Hindlimb muscle (tissue), 1 donor: ENCODE measurements around the gene RPS6KB1. TPM values are rescaled to one million over a fixed set of nuclear protein-coding genes. Genes with fewer than 3 reads are reported as not detected.
"Not testable (repeated sequence)": the region's sequence is repeated elsewhere in the genome, so short reads cannot be mapped to it uniquely, and the experiment has no call there.

ENCODE experiments used
- DNase-seq: peaks from one replicate; pipeline ENCODE4 v3.0.0-alpha.2; 2013
- polyA plus RNA-seq: library from polyadenylated mRNA; unstranded; fragments of 120-200 nt; gene quantifications from one replicate; pipeline ENCODE4 v1.2.1, GENCODE V29; 2013; ENCODE audit not compliant: insufficient read length

RPS6KB1 gene
- polyA plus RNA-seq, 1 donor, result 39.0 TPM

DNA sequence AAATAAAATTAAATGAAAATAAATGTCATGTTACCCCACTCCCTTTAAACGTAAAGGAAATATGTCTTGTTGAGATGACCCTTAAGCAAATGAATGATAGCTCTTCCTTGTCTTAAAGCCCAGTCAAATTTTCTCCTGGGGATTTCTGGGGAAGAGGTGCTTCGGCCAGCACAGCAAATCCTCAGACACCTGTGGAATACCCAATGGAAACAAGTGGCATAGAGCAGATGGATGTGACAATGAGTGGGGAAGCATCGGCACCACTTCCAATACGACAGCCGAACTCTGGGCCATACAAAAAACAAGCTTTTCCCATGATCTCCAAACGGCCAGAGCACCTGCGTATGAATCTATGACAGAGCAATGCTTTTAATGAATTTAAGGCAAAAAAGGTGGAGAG lies 53.5 kb downstream of the RPS6KB1 start:
- DNase-seq, result not testable (repeated sequence)

DNA sequence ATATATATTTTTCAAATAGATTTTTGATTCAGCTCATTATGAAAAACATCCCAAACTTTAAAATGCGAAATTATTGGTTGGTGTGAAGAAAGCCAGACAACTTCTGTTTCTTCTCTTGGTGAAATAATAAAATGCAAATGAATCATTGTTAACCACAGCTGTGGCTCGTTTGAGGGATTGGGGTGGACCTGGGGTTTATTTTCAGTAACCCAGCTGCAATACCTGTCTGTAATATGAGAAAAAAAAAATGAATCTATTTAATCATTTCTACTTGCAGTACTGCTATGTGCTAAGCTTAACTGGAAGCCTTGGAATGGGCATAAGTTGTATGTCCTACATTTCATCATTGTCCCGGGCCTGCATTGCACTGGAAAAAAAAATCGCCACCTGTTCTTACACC lies 54.4 kb downstream of the RPS6KB1 start:
- not testable (repeated sequence) for DNase-seq

DNA sequence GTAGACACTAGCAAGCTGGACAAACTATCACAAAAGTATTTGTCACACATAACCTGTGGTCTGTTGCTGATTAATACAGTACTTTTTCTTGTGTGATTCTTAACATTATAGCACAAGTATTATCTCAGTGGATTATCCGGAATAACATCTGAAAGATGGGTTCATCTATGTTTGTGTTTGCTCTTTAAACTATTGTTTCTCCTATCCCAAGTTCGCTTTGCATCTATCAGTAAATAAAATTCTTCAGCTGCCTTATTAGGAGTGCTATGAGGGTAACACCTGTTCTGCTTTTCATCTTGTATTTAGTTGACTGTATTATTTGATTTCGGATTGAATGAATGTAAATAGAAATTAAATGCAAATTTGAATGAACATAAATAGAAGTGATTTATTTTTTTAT lies 57.1 kb downstream of the RPS6KB1 start:
- DNase-seq, result no peak

DNA sequence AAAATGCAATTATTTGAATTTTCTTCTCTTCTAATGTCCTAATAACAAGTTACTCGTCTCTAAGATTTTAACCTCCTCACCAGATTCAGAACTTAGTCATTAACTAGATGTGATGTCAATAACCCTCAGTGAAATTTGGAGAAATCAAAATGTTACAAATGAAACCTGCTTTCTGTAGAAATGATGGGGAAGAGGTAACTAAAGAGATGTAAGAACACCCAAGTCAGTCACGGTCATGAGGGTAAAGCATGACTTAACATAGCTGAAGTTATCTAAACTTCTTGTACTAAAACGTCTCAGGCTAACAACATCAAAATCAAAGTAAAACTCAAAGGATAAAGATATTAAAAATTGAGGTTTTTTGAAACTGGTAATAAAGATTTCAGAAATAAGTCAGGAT lies 61.9 kb downstream of the RPS6KB1 start:
- no peak for DNase-seq

DNA sequence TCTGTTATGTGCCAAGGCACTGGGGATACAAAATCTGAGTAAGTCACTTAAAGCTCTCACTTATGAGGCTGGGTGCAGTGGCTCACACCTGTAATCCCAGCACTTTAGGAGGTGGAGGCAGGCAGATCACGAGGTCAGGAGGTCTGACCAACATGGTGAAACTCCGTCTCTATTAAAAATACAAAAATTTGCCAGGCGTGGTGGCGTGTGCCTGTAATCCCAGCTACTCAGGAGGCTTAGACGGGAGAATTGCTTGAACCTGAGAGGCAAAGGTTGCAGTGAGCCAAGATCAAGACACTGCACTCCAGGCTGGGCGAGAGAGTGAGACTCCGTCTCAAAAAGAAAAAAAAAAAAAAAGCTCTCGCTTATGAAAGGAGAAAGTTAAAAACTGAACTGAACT lies 66.7 kb downstream of the RPS6KB1 start:
- DNase-seq, result not testable (repeated sequence)

GRCh38 chr17:59962739-59963318 lies 69.9 kb downstream of the RPS6KB1 start:
- no peak for DNase-seq

- peak; percentile 61 for DNase-seq
Observed at GRCh38 chr17:59963738-59964481, 71.0 kb downstream of the RPS6KB1 start.

DNA sequence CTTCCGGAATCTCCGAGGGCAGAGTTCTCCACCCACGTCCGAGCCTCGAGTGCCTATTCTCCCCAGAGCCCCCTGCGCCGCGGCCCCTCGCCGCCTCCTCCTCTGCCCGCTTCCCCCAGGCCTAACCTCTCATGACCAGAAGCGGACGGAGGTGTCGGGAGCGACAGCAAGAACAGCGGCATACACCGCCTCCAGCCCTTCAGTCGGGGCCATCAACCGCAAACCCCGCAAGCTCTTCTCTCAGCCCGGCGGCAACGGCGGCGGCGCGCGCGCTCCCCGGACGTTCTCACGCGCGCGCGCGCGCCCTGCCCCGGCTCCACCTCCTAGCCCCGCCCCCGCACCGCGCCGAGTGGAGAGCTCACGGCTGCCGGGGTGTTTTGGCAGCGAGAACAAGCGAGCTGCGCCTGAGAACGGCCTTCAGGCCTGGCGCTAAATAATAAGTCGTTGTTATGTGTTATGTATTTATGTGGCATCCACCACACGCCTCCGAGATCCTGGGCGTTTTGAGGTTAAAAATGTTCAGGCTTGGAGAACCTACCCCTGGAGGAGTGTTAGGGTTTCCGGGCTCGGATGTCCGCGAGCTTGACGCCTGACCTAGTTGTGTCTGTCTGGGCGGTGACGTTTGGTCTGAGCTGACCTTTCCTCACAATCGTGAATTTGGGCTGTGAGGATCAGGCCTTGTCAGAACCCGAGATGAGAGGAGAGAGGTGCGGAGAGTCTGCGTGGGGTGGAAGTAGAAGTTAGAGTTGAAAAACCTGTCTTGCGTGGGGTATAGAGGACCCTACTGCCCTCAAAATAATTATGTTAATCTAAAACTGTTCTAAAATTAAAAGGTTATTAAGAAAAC lies 71.8 kb downstream of the RPS6KB1 start, which contains the start of gene RNFT1:
Gene RNFT1, minus strand, starts transcription at position 259 of the 847 bp plus-strand sequence. Its CDS starts 77 bp downstream, at position 182.
- DNase-seq, result peak; percentile 92

- not testable (repeated sequence) for DNase-seq
Observed at GRCh38 chr17:59971771-59972170, 78.8 kb downstream of the RPS6KB1 start.

GRCh38 chr17:59972778-59973177 lies 79.9 kb downstream of the RPS6KB1 start:
- peak; percentile 8 for DNase-seq

DNA sequence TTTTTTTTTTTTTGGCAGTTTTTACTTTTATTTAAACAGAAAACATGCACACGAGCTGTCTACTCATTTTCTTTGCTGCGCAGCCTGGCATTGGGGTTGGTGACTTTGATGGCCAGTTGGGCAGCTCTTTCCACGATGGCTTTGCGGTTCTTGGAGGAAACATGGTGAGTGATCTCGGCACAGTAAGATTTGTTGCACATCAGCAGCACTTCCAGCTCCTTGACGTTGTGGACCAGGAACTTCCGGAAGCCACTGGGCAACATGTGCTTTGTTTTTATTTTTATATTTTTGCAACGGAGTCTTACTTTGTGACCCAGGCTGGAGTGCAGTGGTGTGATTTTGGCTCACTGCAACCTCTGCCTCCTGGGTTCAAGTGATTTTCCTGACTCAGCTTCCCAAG lies 80.6 kb downstream of the RPS6KB1 start:
- not testable (repeated sequence) for DNase-seq

DNA sequence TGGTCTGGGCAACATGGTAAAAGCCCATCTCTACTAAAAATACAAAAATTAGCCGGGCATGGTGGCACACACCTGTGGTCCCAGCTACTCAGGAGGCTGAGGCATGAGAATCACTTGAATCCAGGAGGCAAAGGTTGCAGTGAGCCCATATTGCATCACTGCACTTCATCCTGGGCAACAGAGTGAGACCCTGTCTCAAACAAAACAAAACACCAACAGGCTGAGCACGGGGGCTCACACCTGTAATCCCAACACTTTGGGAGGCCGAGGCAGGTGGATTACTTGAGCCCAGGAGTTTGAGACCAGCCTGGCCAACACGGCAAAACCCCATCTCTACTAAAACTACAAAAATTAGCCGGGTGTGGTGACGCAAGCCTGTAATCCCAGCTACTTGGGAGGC lies 82.2 kb downstream of the RPS6KB1 start:
- not testable (repeated sequence) for DNase-seq

- DNase-seq, result not testable (repeated sequence)
Observed at GRCh38 chr17:59996608-59997007, 103.7 kb downstream of the RPS6KB1 start.

Other genes with a start within 250 kb of the RPS6KB1 start
- gene PTRH2, start 185.7 kb upstream of the RPS6KB1 start, polyA plus RNA-seq, result 15.0 TPM
- 53.8 TPM for gene VMP1, start 185.5 kb upstream of the RPS6KB1 start, polyA plus RNA-seq
- 8.9 TPM for gene TUBD1, start 178 bp upstream of the RPS6KB1 start, polyA plus RNA-seq
- 18.2 TPM for gene RNFT1, start 71.6 kb downstream of the RPS6KB1 start, polyA plus RNA-seq
- 19.5 TPM for gene HEATR6, start 185.8 kb downstream of the RPS6KB1 start, polyA plus RNA-seq